Epithelial cell of esophagus (primary cell): Measurements from ENCODE around the gene JPH3.

Experiments used
- DNase-seq: peaks from one replicate; pipeline ENCODE4 v3.0.0; 2010; ENCODE audit warnings: low read depth
- H3K4me3 ChIP-seq: 2 replicates; pipeline ENCODE4 v1.5.1; 2011; ENCODE audit warnings: mild to moderate bottlenecking, low read length, control low read depth
- CTCF ChIP-seq: IDR thresholded peaks from 2 replicates; pipeline ENCODE4 v1.5.1; 2011; ENCODE audit warnings: low read depth, mild to moderate bottlenecking, low read length, control low read depth, inconsistent platforms; ENCODE audit not compliant: insufficient read depth; ENCODE audit errors: missing control alignments

Gene JPH3

GRCh38 chr16:87652386-87652785 is 50.1 kb downstream of the JPH3 start:
- no peak overlapping the region for H3K4me3 ChIP-seq
- no peak for DNase-seq
- TF ChIP-seq CTCF = no peak

GRCh38 chr16:87652799-87653198 is 50.5 kb downstream of the JPH3 start:
- no peak for TF ChIP-seq CTCF
- no peak for DNase-seq
- no peak overlapping the region for H3K4me3 ChIP-seq

DNA sequence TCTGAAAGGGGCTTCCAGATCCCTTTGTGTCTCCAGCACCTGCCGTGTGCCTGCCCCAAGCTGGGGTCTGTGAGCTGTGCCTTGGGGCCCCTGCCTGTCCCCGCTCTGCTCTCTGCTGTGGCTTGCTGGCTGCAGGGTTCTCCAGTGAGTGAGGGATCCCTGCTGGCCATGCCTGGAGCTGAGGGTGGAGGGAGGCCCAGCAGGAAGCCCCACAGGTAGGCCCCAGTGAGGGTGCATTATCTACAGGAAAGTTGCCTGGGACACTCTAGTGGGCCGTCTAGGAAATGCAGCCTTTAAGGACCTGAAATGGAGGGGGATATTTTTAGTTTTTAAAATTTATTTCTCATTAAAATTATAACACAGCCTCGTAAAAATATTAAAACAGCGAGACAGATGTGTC is 50.9 kb downstream of the JPH3 start:
- TF ChIP-seq CTCF = peak; percentile 48
- DNase-seq = no peak

GRCh38 chr16:87654826-87655225 is 52.5 kb downstream of the JPH3 start:
- no peak overlapping the region for H3K4me3 ChIP-seq
- TF ChIP-seq CTCF = no peak
- DNase-seq = no peak

More for the DNA sequence above, 50.9 kb downstream of the JPH3 start:
- H3K4me3 ChIP-seq = no peak overlapping the region

- no peak for TF ChIP-seq CTCF
- no peak for DNase-seq
- no peak overlapping the region for H3K4me3 ChIP-seq
Observed at GRCh38 chr16:87656328-87656727, 54.0 kb downstream of the JPH3 start.

GRCh38 chr16:87657621-87658192 is 55.4 kb downstream of the JPH3 start:
- TF ChIP-seq CTCF = no peak
- H3K4me3 ChIP-seq = no peak overlapping the region
- peak; percentile 17 for DNase-seq

- TF ChIP-seq CTCF = no peak
- DNase-seq = no peak
- H3K4me3 ChIP-seq = no peak overlapping the region
Observed at GRCh38 chr16:87658564-87659225, 56.4 kb downstream of the JPH3 start.
